SU-DHL-6 (cell line): ENCODE data around the gene KPNA5.

Source experiments
- H2AFZ ChIP-seq: fragments of 200-600 bp; sonication (generic); 2 replicates; pipeline ENCODE4 v1.6.1; 2014; ENCODE audit warnings: low read depth, mild to moderate bottlenecking, moderate library complexity, mixed read lengths, antibody characterized with exemption, low read length; ENCODE audit not compliant: severe bottlenecking
- H3F3A ChIP-seq: fragments of 200-600 bp; shearing (Covaris generic); 2 replicates; pipeline ENCODE4 v1.6.0; 2016; ENCODE audit warnings: antibody characterized with exemption, mild to moderate bottlenecking; ENCODE audit not compliant: insufficient read depth
- H3K27ac ChIP-seq: fragments of 200-600 bp; sonication (generic); 2 replicates; pipeline ENCODE4 v1.5.1; 2016; ENCODE audit warnings: low read depth, mild to moderate bottlenecking, low read length, moderate library complexity, mixed read lengths
- H3K27me3 ChIP-seq: fragments of 200-600 bp; sonication (generic), shearing (Covaris generic); 2 replicates; pipeline ENCODE4 v1.6.0; 2014; ENCODE audit warnings: mild to moderate bottlenecking, low read length
- H3K36me3 ChIP-seq: fragments of 200-600 bp; sonication (generic); 2 replicates; pipeline ENCODE4 v1.6.1; 2014; ENCODE audit warnings: mild to moderate bottlenecking, low read length, mixed read lengths
- H3K4me2 ChIP-seq: fragments of 300-600, 200-600 bp; shearing (Covaris generic), sonication (generic); 2 replicates; pipeline ENCODE4 v1.6.0; 2014; ENCODE audit warnings: low read length, low read depth, mild to moderate bottlenecking; ENCODE audit not compliant: poor library complexity, severe bottlenecking
- H3K4me3 ChIP-seq: fragments of 200-600 bp; sonication (generic); 2 replicates; pipeline ENCODE4 v1.5.1; 2014; ENCODE audit warnings: antibody characterized with exemption, low read length, mild to moderate bottlenecking, mixed read lengths; ENCODE audit not compliant: insufficient read depth, poor library complexity, severe bottlenecking
- H3K79me2 ChIP-seq: fragments of 200-600 bp; sonication (generic); 2 replicates; pipeline ENCODE4 v1.6.1; 2014; ENCODE audit warnings: mild to moderate bottlenecking, low read length, moderate library complexity; ENCODE audit not compliant: insufficient read depth
- H3K9ac ChIP-seq: fragments of 200-600 bp; sonication (generic); 2 replicates; pipeline ENCODE4 v1.7.0; 2014; ENCODE audit warnings: mild to moderate bottlenecking, low read length
- H3K9me2 ChIP-seq: fragments of 200-600 bp; sonication (generic); replicated peaks from 2 replicates; pipeline ENCODE4 v1.6.1; 2014; ENCODE audit warnings: low read length; ENCODE audit not compliant: insufficient read depth
- H3K9me3 ChIP-seq: fragments of 200-600 bp; sonication (generic); 2 replicates; pipeline ENCODE4 v1.6.1; 2014; ENCODE audit warnings: low read length, mixed read lengths; ENCODE audit not compliant: insufficient read depth
- H4K20me1 ChIP-seq: fragments of 200-600 bp; sonication (generic); 2 replicates; pipeline ENCODE4 v1.6.1; 2014; ENCODE audit warnings: low read depth, mild to moderate bottlenecking, antibody characterized with exemption, low read length, moderate library complexity, mixed read lengths
- CTCF ChIP-seq: fragments of 200-600 bp; sonication (generic); IDR thresholded peaks from one replicate; pipeline ENCODE4 v1.5.1; 2017; ENCODE audit warnings: antibody characterized with exemption, mild to moderate bottlenecking, low read length, moderate library complexity; ENCODE audit not compliant: insufficient read depth, poor library complexity, severe bottlenecking
- EZH2phosphoT487 ChIP-seq: fragments of 200-600 bp; sonication (generic), shearing (Covaris generic); conservative IDR thresholded peaks from 2 replicates; pipeline ENCODE4 v1.6.1; 2018; ENCODE audit warnings: mild to moderate bottlenecking, antibody characterized with exemption, low read length, moderate library complexity, mixed read lengths

The KPNA5 gene

GRCh38 chr6:116649129-116649528 lies 31.9 kb upstream of the KPNA5 start:
- peaks cover 13% of the 10 kb centered on the region; the same call in 1 of the 2 replicates for H3K79me2 ChIP-seq
- no peaks in the 10 kb centered on the region for H3K9me2 ChIP-seq
- TF ChIP-seq EZH2phosphoT487 (no peak), CTCF (no peak)
- no peaks in the 10 kb centered on the region for H3F3A ChIP-seq
- no peak overlapping the region for H3K4me2 ChIP-seq
- no peaks in the 10 kb centered on the region for H3K9me3 ChIP-seq
- H3K36me3 ChIP-seq: peaks cover 44% of the 10 kb centered on the region
- no peaks in the 10 kb centered on the region for H3K27me3 ChIP-seq
- H2AFZ ChIP-seq: no peak overlapping the region
- H4K20me1 ChIP-seq: 0 out of 2 replicates have a peak, but pooled peaks cover 14% of the 10 kb centered on the region
- H3K9ac ChIP-seq: no peak overlapping the region
- no peak overlapping the region for H3K27ac ChIP-seq
- no peak overlapping the region for H3K4me3 ChIP-seq

DNA sequence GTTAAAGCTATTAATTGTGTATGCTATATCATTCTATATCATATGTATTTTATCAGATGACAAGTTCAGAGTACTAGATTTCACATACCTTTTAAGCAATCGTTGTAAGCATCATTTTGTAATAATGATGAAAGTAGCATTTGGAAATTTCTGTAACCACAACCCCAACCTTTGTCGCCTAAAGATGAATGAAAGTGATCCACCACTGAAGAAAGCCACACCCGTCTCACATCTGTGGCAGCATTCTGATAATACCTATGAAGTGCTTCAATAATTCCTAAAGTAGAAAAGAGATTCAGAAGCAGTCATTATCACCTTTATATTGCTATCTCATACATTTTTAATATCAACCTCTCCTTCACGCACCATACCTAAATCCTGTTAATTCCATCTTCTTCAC lies 29.1 kb upstream of the KPNA5 start:
- no peak overlapping the region for H3K9ac ChIP-seq
- H3K9me2 ChIP-seq: no peaks in the 10 kb centered on the region
- no peak overlapping the region for H2AFZ ChIP-seq
- no peak overlapping the region for H3K4me2 ChIP-seq
- no peaks in the 10 kb centered on the region for H3K9me3 ChIP-seq
- H4K20me1 ChIP-seq: 0 out of 2 replicates have a peak, but pooled peaks cover 13% of the 10 kb centered on the region
- H3K36me3 ChIP-seq: peaks cover 52% of the 10 kb centered on the region
- no peaks in the 10 kb centered on the region for H3K27me3 ChIP-seq
- no peaks in the 10 kb centered on the region for H3F3A ChIP-seq
- no peak overlapping the region for H3K4me3 ChIP-seq
- H3K27ac ChIP-seq: no peak overlapping the region
- peaks cover 18% of the 10 kb centered on the region; the same call in 1 of the 2 replicates for H3K79me2 ChIP-seq
- TF ChIP-seq EZH2phosphoT487: no peak
- no peak for TF ChIP-seq CTCF

DNA sequence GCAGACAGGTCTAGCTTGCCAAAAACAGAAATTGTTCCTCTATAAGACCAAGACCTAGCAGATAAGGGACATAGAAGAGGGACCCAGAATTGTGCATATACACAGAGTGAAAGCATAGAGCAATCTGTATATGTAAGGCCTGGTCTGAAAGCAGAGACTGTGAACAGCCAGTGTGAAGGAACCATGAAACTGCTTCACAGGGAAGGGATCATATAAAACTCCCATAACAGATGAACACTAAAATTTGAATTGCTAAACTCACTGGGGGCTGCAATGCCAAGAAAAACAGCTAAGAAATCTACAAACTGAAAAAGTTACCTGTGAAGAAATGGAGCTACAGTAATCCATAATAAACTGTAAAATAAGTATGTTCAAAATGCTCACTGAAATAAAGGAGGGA lies 19.4 kb upstream of the KPNA5 start:
- H3F3A ChIP-seq: no peaks in the 10 kb centered on the region
- H3K9ac ChIP-seq: no peak overlapping the region
- H3K27ac ChIP-seq: no peak overlapping the region
- no peak overlapping the region for H2AFZ ChIP-seq
- H3K9me2 ChIP-seq: no peaks in the 10 kb centered on the region
- no peak overlapping the region for H3K4me2 ChIP-seq
- H3K79me2 ChIP-seq: peaks cover 79% of the 10 kb centered on the region
- H3K4me3 ChIP-seq: no peak overlapping the region
- H3K27me3 ChIP-seq: no peaks in the 10 kb centered on the region
- no peaks in the 10 kb centered on the region for H3K9me3 ChIP-seq
- H3K36me3 ChIP-seq: peaks cover 17% of the 10 kb centered on the region; the same call in 1 of the 2 replicates
- TF ChIP-seq EZH2phosphoT487 (no peak), CTCF (no peak)
- H4K20me1 ChIP-seq: peaks cover 18% of the 10 kb centered on the region
